Endometrium (tissue), 2 donors: ENCODE measurements around the gene SMARCA2.

Experiments used
- FAIRE-seq: peaks from 2 replicates; lab custom pipeline; 2012; peaks lifted over from hg19 to GRCh38; lab: Jason Lieb, UNC
- donor health status: control.
- donor health status: control.

SMARCA2 gene

DNA sequence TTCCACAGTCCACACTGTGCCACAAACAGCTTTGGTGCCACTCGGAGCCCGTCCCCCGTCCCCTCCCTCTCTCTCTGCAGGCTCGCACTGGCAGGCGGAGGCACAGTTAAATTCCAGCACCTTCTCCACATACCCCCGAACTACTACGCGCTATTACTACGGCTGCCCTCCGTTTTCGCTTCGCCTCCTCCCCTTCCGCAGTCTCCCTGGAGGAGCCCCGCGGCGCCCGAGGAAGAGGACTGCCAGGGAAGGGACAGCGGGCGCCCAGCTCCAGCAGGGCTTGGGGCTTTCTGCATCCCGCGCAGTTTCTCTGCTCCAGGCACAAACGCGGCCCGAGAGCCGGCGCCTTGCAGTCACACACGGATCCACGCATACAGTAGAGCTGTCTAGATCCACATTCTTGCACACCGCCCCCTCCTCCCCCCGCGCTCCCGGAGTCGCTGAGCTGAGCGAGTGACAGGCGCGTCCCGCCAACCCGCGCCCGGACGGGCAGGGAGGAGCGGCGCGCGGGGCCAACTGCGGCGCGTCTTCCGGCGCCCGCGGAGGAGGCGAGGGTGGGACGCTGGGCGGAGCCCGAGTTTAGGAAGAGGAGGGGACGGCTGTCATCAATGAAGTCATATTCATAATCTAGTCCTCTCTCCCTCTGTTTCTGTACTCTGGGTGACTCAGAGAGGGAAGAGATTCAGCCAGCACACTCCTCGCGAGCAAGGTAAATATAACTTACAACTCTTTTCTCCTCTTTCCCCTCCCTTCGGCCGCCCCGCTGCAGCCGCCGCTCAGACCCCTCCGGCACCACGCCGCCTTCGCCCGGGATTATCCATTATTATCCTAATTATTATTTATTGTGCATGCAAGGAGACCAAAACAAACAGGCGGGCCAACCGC is at the start of gene SMARCA2:
Gene SMARCA2 (plus strand): TSS at position 652 of the 885 bp plus-strand sequence. CDS start 13,676 bp downstream, outside the sequence.
- no peak for FAIRE-seq

DNA sequence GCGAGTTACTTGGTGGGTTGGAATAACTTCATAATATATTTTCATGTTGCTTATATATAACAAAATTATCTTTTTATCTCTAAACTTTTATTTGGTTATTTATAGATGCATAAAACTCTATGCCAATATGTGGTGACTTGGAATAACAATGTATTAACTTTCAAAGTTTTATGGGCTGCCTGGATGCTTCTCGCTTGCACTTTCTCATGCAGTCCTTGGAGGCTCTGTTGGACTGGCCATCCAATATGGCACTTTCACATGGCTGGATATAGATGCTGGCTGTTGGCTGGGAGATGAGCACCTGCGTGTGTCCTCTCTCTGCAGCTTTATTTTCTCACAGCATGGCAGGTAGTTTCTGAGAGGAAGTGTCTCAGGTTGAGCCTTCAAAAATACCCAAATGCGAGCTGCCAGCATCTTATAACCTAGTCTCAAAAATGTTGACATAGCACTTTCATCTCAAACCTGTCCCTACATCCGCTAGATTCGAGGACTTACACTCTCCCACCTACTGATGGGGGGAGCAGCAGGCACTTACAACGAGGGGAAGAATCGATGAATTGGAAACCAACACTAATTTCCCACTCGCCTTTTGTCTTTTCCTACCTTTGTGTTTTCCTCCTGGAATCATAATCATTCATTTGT is 48.3 kb upstream of the SMARCA2 start:
- no peak for FAIRE-seq

DNA sequence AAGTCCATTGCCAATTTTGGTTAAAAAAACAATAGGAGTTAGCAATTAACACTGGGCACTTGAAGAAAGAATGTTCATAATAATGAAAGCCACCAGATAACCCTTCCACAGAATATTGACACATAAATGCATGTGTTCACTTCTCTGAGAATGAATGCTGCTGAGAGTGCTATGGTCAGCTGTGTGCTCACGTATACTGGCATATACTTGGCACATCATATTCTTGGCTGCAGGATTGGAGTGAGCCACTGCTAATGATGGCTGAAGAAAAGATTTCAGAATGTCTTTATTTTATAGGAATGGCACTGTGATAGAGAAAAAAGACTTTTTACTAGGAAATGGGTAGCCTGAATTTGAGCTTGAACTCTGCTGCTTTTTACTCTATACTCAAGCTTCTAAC is 46.0 kb upstream of the SMARCA2 start:
- no peak for FAIRE-seq

DNA sequence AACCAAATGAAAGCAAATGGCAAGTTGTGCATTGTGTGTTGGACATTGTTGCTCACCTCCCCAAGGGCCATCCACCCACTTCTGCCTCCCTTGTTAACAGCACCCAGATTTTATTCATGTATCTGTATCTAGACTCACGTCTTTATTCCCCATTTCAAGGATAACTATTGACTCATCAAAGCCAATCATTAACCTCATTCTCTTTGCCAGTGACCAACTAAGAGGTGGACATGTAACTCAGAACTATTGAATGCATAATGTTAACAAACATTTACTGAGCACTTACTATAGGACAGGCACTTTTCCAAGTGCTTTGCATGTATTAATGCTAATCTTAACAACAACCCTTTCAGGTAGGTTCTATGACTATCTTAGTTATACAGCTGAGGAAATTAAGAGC is 45.2 kb upstream of the SMARCA2 start:
- FAIRE-seq, result no peak

DNA sequence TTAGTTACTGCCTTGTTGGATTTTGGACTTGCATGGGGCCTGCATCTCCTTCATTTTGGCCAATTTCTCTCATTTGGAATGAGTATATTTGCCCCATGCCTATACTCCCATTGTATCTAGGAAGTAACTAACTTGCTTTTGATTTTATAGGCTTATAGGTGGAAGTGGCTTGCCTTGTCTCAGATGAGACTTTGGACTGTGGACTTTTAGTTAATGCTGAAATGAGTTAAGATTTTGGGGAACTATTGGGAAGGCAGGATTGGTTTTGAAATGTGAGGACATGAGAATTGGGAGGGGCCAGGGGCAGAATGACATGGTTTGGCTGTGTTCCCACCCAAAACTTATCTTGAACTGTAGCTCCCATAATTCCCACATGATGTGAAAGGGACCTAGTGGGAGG is 42.5 kb upstream of the SMARCA2 start:
- FAIRE-seq, result no peak

DNA sequence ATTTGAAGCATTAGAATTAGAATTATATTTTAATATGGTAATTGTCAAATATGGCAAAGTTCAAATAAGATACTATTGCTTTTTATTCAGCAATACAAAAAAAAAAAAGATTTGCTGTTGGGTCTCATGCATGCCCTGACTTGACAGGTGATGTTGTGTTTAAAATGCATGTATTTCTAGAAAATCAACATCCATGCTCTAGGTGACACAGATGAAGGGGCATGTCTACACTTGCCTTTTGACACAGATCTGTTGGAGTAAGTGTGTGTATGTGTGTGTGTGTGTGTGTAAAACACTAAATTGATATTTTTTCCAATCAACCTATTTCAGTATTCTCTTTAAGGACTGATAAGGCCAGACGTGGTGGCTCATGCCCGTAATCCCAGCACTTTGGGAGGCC is 38.1 kb upstream of the SMARCA2 start:
- no peak for FAIRE-seq

DNA sequence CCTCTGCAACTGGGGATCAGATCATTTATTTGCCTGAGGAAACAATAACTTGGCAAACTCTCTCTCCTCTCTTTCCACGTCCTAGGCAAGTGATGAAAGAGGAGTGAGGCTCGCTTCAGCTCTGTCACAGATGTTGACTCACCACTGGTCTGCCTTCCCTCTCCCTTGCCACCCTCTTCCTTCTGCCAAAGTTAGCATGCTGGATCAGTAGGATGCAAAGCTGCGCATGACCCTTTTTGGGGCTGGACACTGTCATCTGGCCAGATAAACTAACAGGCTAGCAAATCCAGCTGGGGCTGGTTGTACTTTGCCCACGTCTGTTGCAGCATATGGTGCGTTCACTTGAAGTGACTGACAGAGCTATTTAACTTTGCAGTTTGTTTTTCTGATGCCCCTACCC is 36.2 kb upstream of the SMARCA2 start:
- FAIRE-seq, result no peak

DNA sequence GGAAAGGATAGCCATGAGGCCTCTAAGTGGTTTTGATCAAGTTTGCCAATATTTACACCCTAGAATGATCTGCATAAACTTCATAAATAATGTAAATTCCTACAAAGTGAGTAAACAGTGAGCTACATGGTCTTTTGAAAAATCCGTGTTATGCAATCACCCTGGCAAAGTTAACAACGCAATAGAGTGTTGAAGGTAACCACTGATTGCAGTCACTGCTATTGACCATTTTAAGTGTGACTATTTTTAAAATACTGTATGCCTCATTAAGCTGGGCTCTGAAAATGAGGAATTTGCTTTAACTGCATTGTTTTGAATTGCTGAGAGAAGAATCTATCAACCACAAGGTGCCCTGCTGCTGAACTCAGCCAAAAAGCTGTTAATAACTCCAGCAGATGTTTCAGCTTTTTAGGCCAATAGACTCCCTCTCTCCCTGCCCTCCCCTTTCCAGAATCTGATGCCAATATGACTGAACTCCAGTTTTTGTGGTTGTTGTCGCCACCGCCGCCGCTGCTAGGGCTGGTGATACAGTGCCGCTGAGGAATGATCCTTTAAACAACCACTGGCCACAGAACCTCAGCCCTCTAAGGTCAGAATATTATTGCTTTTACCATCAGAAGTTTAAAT is 35.3 kb upstream of the SMARCA2 start:
- peak; percentile 74 for FAIRE-seq

DNA sequence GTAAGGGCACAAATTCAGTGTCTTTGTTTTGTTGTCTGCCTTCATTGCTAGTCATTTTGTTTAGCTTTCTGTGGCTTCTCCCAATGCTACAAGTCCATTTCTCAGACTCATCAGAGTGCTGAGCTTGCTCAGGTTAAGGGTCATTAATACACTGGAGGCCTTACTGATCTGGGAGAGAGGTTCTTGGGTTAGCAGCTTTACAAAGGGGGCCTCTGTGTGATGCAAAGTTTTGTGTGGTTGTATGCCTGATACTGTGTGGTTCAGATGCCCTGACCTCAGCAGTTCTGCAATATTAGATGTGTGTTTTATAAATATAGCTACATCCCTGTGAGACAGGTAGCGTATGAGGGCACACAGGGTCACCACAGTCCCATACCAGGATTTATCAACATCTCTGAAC is 34.8 kb upstream of the SMARCA2 start:
- FAIRE-seq, result no peak

DNA sequence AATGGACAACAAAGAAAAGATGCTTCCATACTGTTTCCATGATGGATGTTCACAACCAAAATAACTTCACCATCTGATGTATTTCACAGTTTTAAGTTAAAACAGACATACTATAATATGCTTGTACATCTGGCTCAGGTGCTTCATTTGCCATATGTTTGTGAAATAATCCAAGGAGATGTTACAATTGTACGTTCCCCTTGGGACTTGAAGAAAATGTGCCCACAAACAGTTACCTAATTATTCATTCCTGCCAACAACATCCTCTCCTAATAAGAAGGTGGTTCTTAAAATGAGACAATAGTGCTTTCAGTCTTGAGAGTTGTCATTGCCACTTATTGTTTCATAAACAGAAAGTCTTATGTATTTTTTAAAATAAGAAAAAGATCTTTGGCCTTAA is 33.1 kb upstream of the SMARCA2 start:
- FAIRE-seq, result no peak

DNA sequence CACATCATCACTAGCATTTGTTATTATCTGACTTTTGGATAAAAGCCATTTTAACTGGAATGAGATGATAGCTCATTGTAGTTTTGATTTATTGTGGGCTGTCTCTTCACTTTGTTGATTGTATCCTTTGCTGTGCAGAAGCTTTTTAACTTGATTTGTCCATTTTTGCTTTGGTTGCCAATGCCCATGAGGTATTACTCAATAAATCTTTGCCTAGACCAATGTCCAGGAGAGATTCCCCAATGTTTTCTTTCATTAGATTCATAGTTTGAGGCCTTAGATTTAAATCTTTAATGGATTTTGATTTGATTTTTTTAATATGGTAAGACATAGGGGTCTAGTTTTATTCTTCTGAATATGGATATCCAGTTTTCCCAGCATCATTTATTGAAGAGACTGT is 28.8 kb upstream of the SMARCA2 start:
- no peak for FAIRE-seq

DNA sequence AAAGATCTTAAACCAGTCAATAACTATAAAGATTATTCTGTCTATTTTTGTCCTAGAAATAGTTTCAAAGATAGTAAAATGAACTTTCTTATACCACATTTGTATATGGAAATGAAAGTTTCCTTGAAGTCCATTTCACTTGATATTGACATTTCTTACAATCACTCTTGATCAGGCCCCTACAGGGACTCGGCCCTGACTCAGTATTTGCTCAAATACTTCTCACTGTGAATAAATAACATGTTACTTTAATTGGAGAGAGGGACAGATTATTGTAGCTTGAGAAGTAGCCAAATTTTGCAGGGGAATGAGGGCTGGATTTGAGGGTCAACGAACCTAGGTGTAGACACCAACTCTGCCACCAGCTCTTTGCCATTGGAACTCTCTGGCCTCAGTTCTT is 25.6 kb upstream of the SMARCA2 start:
- no peak for FAIRE-seq

DNA sequence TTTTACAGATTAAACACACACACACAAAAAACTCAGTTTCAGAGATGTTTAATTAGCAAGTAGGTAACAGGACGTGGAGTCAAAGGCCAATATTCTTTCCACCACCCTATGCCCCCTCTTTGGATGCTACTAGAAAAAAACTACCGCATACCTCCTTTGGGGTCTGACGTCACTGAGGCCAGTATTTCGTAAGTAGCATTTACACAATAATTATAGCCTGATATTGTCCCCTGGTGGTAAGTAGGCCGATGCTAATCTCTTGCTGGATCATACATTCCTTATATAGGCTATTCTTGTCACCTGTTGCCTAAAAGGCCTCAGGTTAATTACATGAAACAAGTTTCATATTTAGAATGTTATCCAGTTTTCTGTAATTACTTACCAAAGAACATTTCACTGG is 21.0 kb upstream of the SMARCA2 start:
- FAIRE-seq, result no peak

DNA sequence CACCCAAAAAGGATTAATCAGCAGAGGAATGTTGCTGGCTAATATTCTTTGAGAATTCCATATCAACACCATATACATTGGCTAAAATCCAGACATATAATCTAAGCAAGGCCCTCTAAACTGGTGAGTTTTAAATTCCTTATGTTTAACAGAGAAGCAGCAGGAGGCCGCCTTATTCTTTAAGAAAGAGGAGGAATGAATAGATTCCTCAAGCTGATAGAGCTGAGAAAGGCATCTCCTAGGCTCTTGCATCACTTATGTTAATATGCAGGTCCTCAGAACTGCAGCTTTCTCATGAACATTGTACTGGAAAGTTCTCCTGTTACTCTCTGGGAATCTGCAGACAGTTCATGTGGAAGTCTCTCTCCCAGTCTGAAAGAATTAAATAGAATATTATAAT is 20.1 kb upstream of the SMARCA2 start:
- no peak for FAIRE-seq

DNA sequence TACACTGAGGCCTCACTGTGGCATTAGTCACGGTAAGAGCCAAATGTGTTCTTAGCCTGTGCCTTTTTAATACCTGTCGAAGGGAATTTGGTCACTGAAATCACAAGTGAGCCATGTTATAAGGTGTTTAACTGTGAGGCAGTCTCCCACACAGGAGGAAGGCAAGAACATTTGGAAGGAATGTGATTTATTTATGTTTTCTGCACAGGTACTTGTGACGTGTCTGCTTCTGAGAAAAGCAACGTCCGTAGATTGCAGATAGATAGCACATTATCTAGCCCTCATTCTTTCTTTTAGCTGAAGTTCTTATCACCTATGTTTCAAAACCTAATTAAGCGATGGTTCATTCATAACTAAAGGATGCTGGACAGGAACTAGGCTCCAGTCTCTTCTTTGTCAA is 19.0 kb upstream of the SMARCA2 start:
- no peak for FAIRE-seq

DNA sequence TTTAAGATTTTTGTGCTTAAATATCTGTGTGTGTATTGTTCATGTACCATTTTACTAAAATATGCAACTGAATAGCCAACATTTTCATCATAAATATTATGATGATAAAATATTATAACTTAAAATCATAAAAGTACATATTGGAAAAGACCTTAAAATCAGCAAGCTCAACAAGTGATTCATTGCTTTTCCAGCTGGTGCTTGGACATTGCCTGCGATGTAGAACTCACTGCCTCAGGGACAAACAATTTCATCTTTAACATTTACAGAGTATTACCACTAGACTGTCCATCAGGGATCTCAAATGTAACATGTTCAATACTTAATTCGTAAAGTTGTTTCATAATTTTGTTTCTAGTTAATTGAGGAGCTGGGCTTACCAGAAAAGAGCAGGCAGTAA is 17.5 kb upstream of the SMARCA2 start:
- FAIRE-seq, result no peak

DNA sequence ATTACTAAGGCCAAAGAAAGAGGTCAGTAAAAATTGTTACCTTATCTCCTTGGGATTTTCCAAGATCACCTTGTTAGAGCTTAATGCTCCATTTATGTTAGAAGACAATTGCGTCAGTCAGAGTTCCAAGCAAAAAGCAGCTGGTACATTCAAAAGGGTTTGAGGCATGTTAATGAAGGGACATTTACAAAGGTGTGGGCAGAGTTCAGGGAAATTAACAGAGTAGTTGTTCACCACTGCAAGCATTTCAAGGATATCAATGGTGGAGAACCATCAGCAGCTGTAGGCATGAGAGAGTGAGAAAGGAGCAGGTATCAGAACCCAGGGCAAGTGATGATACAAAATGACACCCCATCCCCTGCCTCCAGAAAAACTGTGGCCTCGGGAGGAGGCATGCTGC is 17.0 kb upstream of the SMARCA2 start:
- FAIRE-seq, result no peak

DNA sequence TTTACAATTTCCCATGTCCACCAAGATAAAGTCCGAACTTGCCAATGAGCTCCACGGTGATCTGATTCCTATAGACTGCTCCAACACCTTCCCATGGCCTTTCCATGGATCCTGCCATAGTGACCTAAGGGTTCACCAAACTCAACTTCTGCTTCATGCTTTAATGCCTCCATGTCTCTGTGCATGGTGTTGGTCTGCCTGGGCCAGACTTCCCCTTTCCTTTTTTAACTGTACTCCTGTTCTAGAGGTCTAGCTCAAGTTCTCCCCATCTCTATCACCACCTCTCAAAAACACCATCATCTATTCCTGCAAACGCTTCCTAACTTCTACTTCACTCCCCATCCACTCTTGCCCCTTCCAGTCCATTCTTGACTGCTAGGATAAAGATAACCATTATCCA is 14.8 kb upstream of the SMARCA2 start:
- FAIRE-seq, result no peak

DNA sequence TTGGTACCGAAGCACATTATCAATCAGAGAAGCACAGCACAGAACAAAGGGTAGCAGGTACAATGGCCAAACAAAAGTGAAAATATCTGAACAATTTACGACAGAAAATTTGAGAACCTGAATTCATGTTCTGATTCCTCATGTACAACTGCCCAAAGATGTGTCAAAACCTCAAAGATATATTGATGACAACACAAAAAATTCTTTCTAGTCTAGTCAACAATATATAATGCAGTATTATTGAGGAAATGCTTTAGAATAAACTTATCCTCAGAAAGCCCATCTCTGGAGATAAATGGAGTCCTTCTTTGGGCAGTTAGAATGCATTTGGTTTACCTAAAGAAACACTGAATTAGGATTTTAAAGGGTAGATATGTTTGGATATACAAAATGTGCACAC is 6.8 kb upstream of the SMARCA2 start:
- FAIRE-seq, result no peak

DNA sequence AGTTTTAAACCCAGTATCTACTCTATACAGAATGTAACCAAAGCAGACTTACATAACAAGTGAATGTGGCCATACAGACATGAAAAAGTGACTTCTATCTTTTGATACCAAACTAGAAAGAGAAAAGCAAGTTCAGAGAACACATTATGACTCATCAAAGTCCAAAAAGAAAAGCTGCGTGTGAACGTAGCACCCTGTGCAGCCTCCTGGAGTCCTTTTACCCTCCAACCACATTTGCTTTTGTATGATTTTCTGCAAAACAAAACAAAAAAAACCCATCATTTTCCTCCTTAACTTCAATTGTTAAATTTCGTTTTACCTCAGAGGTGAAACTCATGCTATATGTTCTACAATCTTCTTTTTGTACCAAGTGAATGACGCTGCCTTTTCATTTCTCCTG is 2.8 kb upstream of the SMARCA2 start:
- FAIRE-seq, result no peak

DNA sequence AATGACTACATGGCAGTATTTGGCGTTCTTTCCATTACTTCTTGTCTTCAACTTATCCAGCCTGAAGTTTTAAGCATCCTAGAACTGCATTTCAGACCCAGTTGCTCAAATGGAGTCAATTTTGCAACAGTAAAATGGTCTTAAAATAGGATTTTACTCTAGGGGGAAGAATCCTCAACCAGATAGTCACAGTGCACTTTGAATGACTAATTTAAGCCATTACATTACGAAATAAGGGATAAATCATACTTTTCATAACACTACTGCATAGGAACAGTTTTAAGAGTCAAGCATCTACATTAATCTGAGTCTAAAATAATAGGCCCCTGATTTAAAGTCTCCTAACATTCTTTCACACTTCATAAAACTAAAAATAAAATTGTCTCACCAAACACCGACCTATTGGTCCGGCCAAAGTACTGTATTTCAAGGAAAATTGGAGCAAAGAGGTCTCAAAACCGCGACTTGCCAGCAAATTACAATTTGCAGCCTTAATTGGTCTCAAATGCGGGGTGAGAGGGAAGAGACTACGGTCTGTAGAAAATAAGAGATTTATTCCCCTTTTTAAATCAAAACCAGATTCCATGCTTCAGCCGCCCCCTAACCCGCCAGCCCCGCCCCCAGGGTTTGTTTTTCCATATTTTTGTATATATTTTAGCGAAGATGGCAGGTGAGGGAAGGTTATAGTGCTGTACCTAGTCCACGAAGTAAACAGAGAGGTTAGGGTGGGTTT is 1.2 kb upstream of the SMARCA2 start:
- no peak for FAIRE-seq

DNA sequence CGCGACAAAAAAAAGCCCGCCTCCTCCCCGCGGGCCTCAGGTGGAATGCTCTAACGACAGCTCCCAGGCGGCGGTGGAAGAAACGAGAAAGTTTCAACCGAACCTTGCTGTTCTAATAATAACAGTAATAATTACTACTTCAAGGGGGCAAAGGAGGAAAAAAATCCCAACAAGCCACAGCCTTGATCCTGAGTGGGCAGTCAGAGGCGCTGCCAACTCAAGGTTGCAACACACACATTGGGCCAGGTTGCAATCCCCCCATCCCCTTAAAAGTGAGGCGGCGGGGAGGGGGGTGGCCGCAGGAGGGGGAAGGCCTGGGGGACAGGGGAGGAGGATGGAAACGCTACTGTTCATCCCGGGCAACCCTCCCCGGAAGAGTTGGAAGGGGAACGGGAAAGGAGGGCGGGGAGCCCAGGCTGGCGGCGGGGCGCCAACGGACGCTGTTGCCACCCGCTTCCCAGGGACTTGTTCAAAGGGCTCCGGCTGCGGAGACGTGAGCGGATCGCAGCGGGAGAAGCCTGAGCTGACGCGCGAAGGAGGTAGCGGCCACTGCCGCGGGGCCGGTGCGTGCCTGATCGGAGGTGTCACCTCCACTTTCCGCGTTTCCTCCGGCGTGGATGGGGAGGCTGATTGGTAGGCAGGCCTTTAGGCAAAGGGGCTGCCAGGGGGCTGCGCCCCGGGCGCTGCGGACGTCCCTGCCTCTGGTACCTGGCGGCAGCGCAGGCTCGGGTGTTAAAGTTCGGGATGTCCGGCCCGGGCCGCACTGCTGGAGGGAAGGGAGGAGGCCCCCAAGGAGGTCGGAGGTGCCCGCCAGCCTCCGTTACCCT is 647 bp downstream of the SMARCA2 start:
- FAIRE-seq, result no peak
